AG04450 (cell line): ENCODE results near the gene MS4A15. TPM values are rescaled to one million over a fixed set of nuclear protein-coding genes. Genes with fewer than 3 reads are reported as not detected.

ENCODE experiments used
- CTCF ChIA-PET: fragments of 300-600, 350-600 bp; formaldehyde crosslinking; extraction: SDS; loops from one replicate; lab custom pipeline; 2022; ENCODE audit warnings: antibody characterized with exemption, inconsistent platforms; lab: Charles Lee
- POLR2A ChIA-PET: fragments of 350-600 bp; formaldehyde crosslinking; extraction: SDS; loops from one replicate; lab custom pipeline; 2021; ENCODE audit warnings: antibody characterized with exemption, inconsistent platforms; lab: Yijun Ruan, JAX
- DNase-seq: peaks from one replicate; pipeline ENCODE4 v3.0.0-alpha.2; 2011; ENCODE audit warnings: low read depth, low spot score
- H3K27ac ChIP-seq: one replicate; pipeline ENCODE4 v1.5.1; 2012; ENCODE audit warnings: low read depth, low read length, control low read depth
- H3K27me3 ChIP-seq: one replicate; pipeline ENCODE4 v1.6.0; 2012; ENCODE audit warnings: low read length; ENCODE audit not compliant: control insufficient read depth, insufficient read depth
- H3K4me3 ChIP-seq: 2 replicates; pipeline ENCODE4 v1.5.1; 2011; ENCODE audit warnings: mild to moderate bottlenecking, low read depth, low read length, control low read depth
- H3K9me3 ChIP-seq: 2 replicates; pipeline ENCODE4 v1.5.1; 2012; ENCODE audit warnings: low read length; ENCODE audit not compliant: control insufficient read depth, insufficient read depth
- CTCF ChIP-seq: IDR thresholded peaks from 2 replicates; pipeline ENCODE4 v1.5.1; 2011; ENCODE audit warnings: low read depth, low read length, control low read depth, inconsistent platforms
- polyA plus RNA-seq: library from polyadenylated mRNA; depleted of rRNA; stranded (reverse); fragments of >200 nt; gene quantifications from 2 replicates; pipeline ENCODE4 v1.2.3, GENCODE V29; 2011

MS4A15 gene
- polyA plus RNA-seq, 1 experiment: not detected

GRCh38 chr11:60761436-60762190, 4.9 kb downstream of the MS4A15 start:
- H3K27me3 ChIP-seq: no peaks in the 10 kb centered on the region
- ChIA-PET CTCF (interaction anchor here (1.4 to 3.2 kb wide), 2 partner anchors 14 to 398 kb away, joined by 3 to 13 read pairs; no protein-coding TSS in a partner anchor), POLR2A (no interaction called here)
- DNase-seq: no peak
- TF ChIP-seq CTCF: no peak
- no peak overlapping the region for H3K27ac ChIP-seq
- H3K4me3 ChIP-seq: no peak overlapping the region
- no peaks in the 10 kb centered on the region for H3K9me3 ChIP-seq

- CTCF ChIA-PET: interaction anchor here (0.8 to 3.2 kb wide), 8 partner anchors 9 to 940 kb away, joined by 3 to 13 read pairs (median 4); no protein-coding TSS in a partner anchor
- no peak for DNase-seq
- H3K27me3 ChIP-seq: no peaks in the 10 kb centered on the region
Observed at GRCh38 chr11:60762851-60763691, 6.4 kb downstream of the MS4A15 start.

GRCh38 chr11:60763692-60764369, 7.2 kb downstream of the MS4A15 start:
- Histone ChIP-seq H3K9me3 (no peaks in the 10 kb centered on the region; the same call in 1 of the 2 replicates), H3K27me3 (peaks cover under 1% of the 10 kb centered on the region), H3K4me3 (no peak overlapping the region), H3K27ac (no peak overlapping the region)
- CTCF ChIA-PET: interaction anchor here (1.3 to 3.2 kb wide), 3 partner anchors 8 to 498 kb away, joined by 5 to 13 read pairs (median 6); no protein-coding TSS in a partner anchor
- no peak for TF ChIP-seq CTCF
- no peak for DNase-seq
- POLR2A ChIA-PET: no interaction called here

More at GRCh38 chr11:60762851-60763691, 6.4 kb downstream of the MS4A15 start:
- H3K9me3 ChIP-seq: no peaks in the 10 kb centered on the region; the same call in 1 of the 2 replicates
- POLR2A ChIA-PET: no interaction called here
- H3K4me3 ChIP-seq: no peak overlapping the region
- H3K27ac ChIP-seq: no peak overlapping the region
- TF ChIP-seq CTCF: peak; percentile 25; the same call in 1 of the 2 replicates

GRCh38 chr11:60764879-60765278, 8.2 kb downstream of the MS4A15 start:
- CTCF ChIA-PET: interaction anchor here (0.5 to 1.3 kb wide), 3 partner anchors 9 to 169 kb away, joined by 4 to 5 read pairs (median 4); partner anchors contain the start of gene MS4A15
- H3K27me3 ChIP-seq: peaks cover 6% of the 10 kb centered on the region
- POLR2A ChIA-PET: interaction anchor here (1.1 kb wide), 1 partner anchor 11 kb away, joined by 6 read pairs; no protein-coding TSS in a partner anchor

More at GRCh38 chr11:60764879-60765278, 8.2 kb downstream of the MS4A15 start:
- Histone ChIP-seq H3K4me3 (no peak overlapping the region), H3K9me3 (no peaks in the 10 kb centered on the region; the same call in 1 of the 2 replicates), H3K27ac (no peak overlapping the region)
- no peak for TF ChIP-seq CTCF
- no peak for DNase-seq
